ENCODE measurements around the gene SPATA17.

Gene SPATA17

DNA sequence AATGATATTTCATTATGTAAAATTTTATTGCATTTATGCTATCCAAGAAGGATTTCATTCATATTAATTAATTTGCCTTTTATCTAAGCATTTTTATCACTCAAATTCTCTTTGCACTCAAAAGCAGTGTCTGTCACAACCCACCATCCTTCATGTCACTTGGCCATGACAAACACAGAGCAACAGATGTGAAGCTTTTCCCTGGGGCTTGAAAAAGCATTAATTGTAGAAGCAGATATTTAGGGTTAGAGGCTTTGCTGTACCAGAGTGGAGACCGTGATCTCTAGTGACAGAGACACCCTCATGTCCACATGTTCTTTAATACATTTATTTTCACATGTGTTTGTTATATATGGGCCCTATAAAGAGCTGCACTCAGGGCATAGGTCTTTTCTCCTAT is 230.5 kb downstream of the SPATA17 start:
- Histone ChIP-seq H3K27me3 (ENCODE audit: control insufficient read depth, insufficient read depth, low read length) (no peaks in the 10 kb centered on the region), H3K9ac (ENCODE audit: low read depth, low read length) (no peak overlapping the region), H3K4me1 (ENCODE audit: control insufficient read depth, insufficient read depth, low read length) (no peaks in the 10 kb centered on the region), H3K36me3 (ENCODE audit: control insufficient read depth, insufficient read depth, low read length) (no peaks in the 10 kb centered on the region), H3K9me3 (ENCODE audit: control insufficient read depth, insufficient read depth, low read length) (no peaks in the 10 kb centered on the region), H3K4me3 (ENCODE audit: low read depth, low read length) (no peak overlapping the region)

GRCh38 chr1:217867446-217867995 is 236.4 kb downstream of the SPATA17 start:
- no peak overlapping the region for H3K4me3 ChIP-seq (ENCODE audit: low read depth, low read length)
- no peaks in the 10 kb centered on the region for H3K4me1 ChIP-seq (ENCODE audit: control insufficient read depth, insufficient read depth, low read length)
- H3K27me3 ChIP-seq (ENCODE audit: control insufficient read depth, insufficient read depth, low read length): no peaks in the 10 kb centered on the region
- H3K9me3 ChIP-seq (ENCODE audit: control insufficient read depth, insufficient read depth, low read length): no peaks in the 10 kb centered on the region
- no peaks in the 10 kb centered on the region for H3K36me3 ChIP-seq (ENCODE audit: control insufficient read depth, insufficient read depth, low read length)
- H3K9ac ChIP-seq (ENCODE audit: low read depth, low read length): no peak overlapping the region

- Histone ChIP-seq H3K36me3 (ENCODE audit: control insufficient read depth, insufficient read depth, low read length) (no peaks in the 10 kb centered on the region), H3K27me3 (ENCODE audit: control insufficient read depth, insufficient read depth, low read length) (no peaks in the 10 kb centered on the region), H3K9me3 (ENCODE audit: control insufficient read depth, insufficient read depth, low read length) (no peaks in the 10 kb centered on the region), H3K4me1 (ENCODE audit: control insufficient read depth, insufficient read depth, low read length) (no peaks in the 10 kb centered on the region), H3K9ac (ENCODE audit: low read depth, low read length) (no peak overlapping the region), H3K4me3 (ENCODE audit: low read depth, low read length) (no peak overlapping the region)
These were observed 240.8 kb downstream of the SPATA17 start for GRCh38 chr1:217871955-217872354.

DNA sequence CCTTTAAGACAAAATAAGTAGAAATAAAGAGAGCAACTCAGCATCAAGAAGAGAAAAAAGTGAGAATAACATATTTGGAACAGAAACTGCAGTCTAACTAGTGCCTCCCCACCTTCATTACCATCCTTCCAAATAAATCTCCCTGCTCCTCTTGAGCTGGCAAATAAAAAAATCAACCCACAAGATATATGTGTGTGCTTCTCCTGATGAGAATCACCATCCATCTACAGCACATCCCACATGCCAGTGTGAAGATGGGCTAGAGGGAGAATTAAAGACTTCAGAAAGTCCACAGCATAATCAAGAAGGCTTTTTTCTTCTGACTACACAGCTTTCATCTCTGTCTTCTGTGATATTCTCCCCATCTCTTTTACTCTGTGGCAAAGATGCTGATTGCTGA is 244.1 kb downstream of the SPATA17 start:
- Histone ChIP-seq H3K27me3 (ENCODE audit: control insufficient read depth, insufficient read depth, low read length) (no peaks in the 10 kb centered on the region), H3K36me3 (ENCODE audit: control insufficient read depth, insufficient read depth, low read length) (no peaks in the 10 kb centered on the region), H3K9ac (ENCODE audit: low read depth, low read length) (no peak overlapping the region), H3K4me1 (ENCODE audit: control insufficient read depth, insufficient read depth, low read length) (no peaks in the 10 kb centered on the region), H3K9me3 (ENCODE audit: control insufficient read depth, insufficient read depth, low read length) (no peaks in the 10 kb centered on the region), H3K4me3 (ENCODE audit: low read depth, low read length) (no peak overlapping the region)

- Histone ChIP-seq H3K4me1 (ENCODE audit: control insufficient read depth, insufficient read depth, low read length) (no peaks in the 10 kb centered on the region), H3K9ac (ENCODE audit: low read depth, low read length) (no peak overlapping the region), H3K36me3 (ENCODE audit: control insufficient read depth, insufficient read depth, low read length) (no peaks in the 10 kb centered on the region), H3K9me3 (ENCODE audit: control insufficient read depth, insufficient read depth, low read length) (no peaks in the 10 kb centered on the region), H3K27me3 (ENCODE audit: control insufficient read depth, insufficient read depth, low read length) (no peaks in the 10 kb centered on the region), H3K4me3 (ENCODE audit: low read depth, low read length) (no peak overlapping the region)
These were observed 245.3 kb downstream of the SPATA17 start for GRCh38 chr1:217876401-217876800.

- Histone ChIP-seq H3K4me1 (ENCODE audit: control insufficient read depth, insufficient read depth, low read length) (no peaks in the 10 kb centered on the region), H3K4me3 (ENCODE audit: low read depth, low read length) (no peak overlapping the region), H3K36me3 (ENCODE audit: control insufficient read depth, insufficient read depth, low read length) (no peaks in the 10 kb centered on the region), H3K9me3 (ENCODE audit: control insufficient read depth, insufficient read depth, low read length) (no peaks in the 10 kb centered on the region), H3K9ac (ENCODE audit: low read depth, low read length) (no peak overlapping the region), H3K27me3 (ENCODE audit: control insufficient read depth, insufficient read depth, low read length) (no peaks in the 10 kb centered on the region)
These were observed 245.8 kb downstream of the SPATA17 start for GRCh38 chr1:217876896-217877295.

DNA sequence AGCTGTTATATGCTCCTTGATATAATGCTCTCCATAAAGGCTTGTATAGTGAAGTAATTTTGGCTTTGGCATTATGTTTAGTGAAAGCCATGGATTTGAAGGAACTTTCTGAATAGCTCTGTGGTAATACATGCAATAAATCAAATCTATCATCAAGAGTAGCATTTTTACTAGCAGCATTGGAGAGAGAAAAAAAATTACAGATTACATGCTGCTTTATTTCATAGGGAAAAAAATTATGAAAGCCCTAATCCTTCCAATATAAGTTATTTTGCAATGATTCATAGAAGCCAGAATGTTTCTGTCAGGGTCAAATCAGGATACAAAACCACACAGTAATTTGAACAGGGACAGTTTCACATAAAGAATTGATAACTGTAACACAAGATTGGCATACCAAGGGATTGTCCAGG is 250.0 kb downstream of the SPATA17 start:
- Histone ChIP-seq H3K4me1 (ENCODE audit: control insufficient read depth, insufficient read depth, low read length) (no peaks in the 10 kb centered on the region), H3K4me3 (ENCODE audit: low read depth, low read length) (no peak overlapping the region), H3K36me3 (ENCODE audit: control insufficient read depth, insufficient read depth, low read length) (no peaks in the 10 kb centered on the region), H3K9me3 (ENCODE audit: control insufficient read depth, insufficient read depth, low read length) (no peaks in the 10 kb centered on the region), H3K9ac (ENCODE audit: low read depth, low read length) (no peak overlapping the region), H3K27me3 (ENCODE audit: control insufficient read depth, insufficient read depth, low read length) (no peaks in the 10 kb centered on the region)

DNA sequence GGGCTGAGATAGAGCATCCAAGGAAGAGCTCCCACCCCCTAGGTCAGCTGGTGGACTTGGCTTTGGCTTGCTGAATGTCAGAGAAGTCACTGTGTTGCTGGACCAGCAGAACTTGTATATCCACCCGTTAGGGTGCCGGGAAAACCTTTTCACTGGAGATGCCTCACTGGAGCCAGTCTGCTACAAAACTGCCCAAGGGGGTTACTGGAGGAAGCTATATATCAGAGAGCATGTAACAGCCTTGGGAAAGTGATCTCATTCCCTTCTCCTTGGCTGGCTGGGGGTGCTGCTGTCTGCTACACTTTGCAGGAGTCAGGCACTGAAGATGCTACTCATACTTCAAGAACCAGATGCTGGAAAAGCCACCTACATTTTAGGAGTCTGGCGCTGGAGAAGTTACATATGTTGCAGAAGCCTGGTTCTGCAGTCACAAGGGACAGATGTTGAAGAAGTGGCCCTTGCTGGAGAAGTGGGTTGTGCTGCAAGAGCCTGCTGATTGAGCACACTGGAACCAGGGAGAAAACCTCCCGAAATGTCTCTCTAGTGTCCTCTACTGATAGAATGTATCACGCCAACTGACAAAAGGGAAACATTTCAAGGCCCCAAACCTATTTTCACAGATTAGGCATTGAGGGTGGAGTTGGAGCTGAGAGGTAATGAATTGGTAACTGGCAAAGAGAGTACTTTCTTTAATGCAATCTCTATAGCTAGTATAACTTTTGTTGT is 250.6 kb downstream of the SPATA17 start:
- H3K36me3 ChIP-seq (ENCODE audit: control insufficient read depth, insufficient read depth, low read length): no peaks in the 10 kb centered on the region
- H3K27me3 ChIP-seq (ENCODE audit: control insufficient read depth, insufficient read depth, low read length): no peaks in the 10 kb centered on the region
- H3K9me3 ChIP-seq (ENCODE audit: control insufficient read depth, insufficient read depth, low read length): no peaks in the 10 kb centered on the region
- H3K9ac ChIP-seq (ENCODE audit: low read depth, low read length): no peak overlapping the region
- H3K4me1 ChIP-seq (ENCODE audit: control insufficient read depth, insufficient read depth, low read length): no peaks in the 10 kb centered on the region
- no peak overlapping the region for H3K4me3 ChIP-seq (ENCODE audit: low read depth, low read length)

DNA sequence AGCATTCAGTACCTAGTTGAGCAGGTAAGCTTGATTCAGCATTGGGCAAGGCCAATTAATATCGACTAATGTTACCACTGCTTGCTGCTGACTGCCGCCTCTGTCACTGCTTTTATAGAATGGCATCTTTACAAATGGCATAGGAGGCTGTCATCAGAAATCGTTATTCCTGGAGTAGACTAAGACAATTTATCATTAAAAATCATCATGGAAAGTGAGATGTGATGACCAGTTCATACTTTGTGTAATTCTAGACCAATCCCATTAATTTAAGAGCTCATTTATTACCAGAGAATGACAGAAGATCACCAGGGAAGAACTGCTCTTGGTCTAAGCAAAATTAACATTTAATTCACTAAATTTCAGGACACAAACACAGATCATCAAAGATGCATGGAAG is 254.0 kb downstream of the SPATA17 start:
- H3K9ac ChIP-seq (ENCODE audit: low read depth, low read length): no peak overlapping the region
- H3K9me3 ChIP-seq (ENCODE audit: control insufficient read depth, insufficient read depth, low read length): no peaks in the 10 kb centered on the region
- H3K36me3 ChIP-seq (ENCODE audit: control insufficient read depth, insufficient read depth, low read length): no peaks in the 10 kb centered on the region
- H3K4me3 ChIP-seq (ENCODE audit: low read depth, low read length): no peak overlapping the region
- no peaks in the 10 kb centered on the region for H3K27me3 ChIP-seq (ENCODE audit: control insufficient read depth, insufficient read depth, low read length)
- no peaks in the 10 kb centered on the region for H3K4me1 ChIP-seq (ENCODE audit: control insufficient read depth, insufficient read depth, low read length)

GRCh38 chr1:217888328-217888727 is 257.2 kb downstream of the SPATA17 start:
- Histone ChIP-seq H3K36me3 (ENCODE audit: control insufficient read depth, insufficient read depth, low read length) (no peaks in the 10 kb centered on the region), H3K9ac (ENCODE audit: low read depth, low read length) (no peak overlapping the region), H3K4me1 (ENCODE audit: control insufficient read depth, insufficient read depth, low read length) (no peaks in the 10 kb centered on the region), H3K27me3 (ENCODE audit: control insufficient read depth, insufficient read depth, low read length) (no peaks in the 10 kb centered on the region), H3K9me3 (ENCODE audit: control insufficient read depth, insufficient read depth, low read length) (no peaks in the 10 kb centered on the region), H3K4me3 (ENCODE audit: low read depth, low read length) (no peak overlapping the region)

DNA sequence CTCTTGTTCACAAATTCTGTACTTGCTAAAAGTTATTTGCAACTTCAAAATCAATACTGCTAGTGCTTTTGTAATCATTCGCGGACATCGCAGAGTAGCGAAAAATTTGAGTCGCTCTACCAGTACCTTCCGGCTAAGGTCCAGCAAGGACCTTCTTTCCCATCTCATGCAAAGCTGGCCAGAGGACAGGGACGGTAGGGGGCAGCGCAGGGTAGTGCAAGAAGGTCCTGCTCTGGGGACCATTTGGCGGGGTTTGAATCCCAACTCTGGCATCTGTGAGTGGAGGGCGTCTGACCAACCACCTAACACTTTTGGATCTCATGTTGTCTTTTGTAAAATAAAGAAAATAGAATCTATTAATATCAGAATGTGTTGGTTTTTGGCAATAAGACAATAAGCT is 258.3 kb downstream of the SPATA17 start:
- H3K4me3 ChIP-seq (ENCODE audit: low read depth, low read length): no peak overlapping the region
- H3K27me3 ChIP-seq (ENCODE audit: control insufficient read depth, insufficient read depth, low read length): no peaks in the 10 kb centered on the region
- H3K9me3 ChIP-seq (ENCODE audit: control insufficient read depth, insufficient read depth, low read length): no peaks in the 10 kb centered on the region
- no peaks in the 10 kb centered on the region for H3K4me1 ChIP-seq (ENCODE audit: control insufficient read depth, insufficient read depth, low read length)
- no peak overlapping the region for H3K9ac ChIP-seq (ENCODE audit: low read depth, low read length)
- H3K36me3 ChIP-seq (ENCODE audit: control insufficient read depth, insufficient read depth, low read length): no peaks in the 10 kb centered on the region

DNA sequence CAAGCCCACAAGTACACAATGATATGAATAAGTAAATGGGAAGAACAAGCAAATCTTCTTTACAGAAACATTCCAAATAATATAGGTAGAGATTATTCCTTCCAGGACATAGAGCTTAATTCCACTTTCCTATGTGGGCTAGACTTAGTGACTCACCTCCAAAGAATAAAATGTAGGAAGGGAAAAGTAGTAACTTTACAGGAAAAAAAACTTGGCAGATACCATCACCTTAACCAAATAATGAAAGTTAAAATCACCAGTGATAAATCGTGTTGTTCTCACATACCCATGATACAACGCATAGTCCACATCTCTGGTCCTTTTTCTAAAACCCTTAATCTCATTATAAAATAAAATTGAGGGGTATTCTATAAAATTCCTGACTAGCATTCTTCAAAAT is 260.8 kb downstream of the SPATA17 start:
- Histone ChIP-seq H3K27me3 (ENCODE audit: control insufficient read depth, insufficient read depth, low read length) (no peaks in the 10 kb centered on the region), H3K4me3 (ENCODE audit: low read depth, low read length) (no peak overlapping the region), H3K36me3 (ENCODE audit: control insufficient read depth, insufficient read depth, low read length) (no peaks in the 10 kb centered on the region), H3K4me1 (ENCODE audit: control insufficient read depth, insufficient read depth, low read length) (no peaks in the 10 kb centered on the region), H3K9me3 (ENCODE audit: control insufficient read depth, insufficient read depth, low read length) (no peaks in the 10 kb centered on the region), H3K9ac (ENCODE audit: low read depth, low read length) (no peak overlapping the region)

All from iPS-15b (cell line).